ENCODE results near the gene PKDREJ.

DNA sequence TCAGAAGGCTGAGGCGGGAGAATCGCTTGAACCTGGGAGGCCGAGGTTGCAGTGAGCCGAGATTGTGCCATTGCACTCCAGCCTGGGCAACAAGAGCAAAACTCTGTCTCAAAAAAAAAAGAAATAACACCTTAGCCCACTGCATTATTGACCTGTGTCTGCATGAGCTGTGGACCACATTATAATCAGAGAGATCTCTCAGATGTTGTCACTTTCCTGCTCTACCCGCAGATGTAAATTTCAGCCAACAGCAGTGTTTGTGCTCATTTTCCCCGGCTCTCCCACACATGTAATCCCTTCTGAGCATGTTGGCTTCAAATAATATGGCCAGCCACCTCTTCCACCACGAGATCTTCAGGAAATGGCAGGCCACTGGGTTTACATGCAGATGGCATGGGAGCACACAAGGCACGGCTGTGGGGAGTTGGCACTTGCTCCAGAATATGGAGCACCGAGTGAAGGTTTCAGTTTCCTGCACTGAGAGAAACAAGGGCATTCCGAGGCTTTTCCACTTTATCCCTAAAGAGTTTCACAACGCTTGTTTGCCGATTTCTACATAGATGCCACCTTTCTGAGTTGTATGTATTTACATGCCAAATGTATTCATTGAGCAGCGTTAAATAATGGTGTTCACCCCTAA is 32.8 kb downstream of the PKDREJ start:
- TF ChIP-seq, protein P1, sequence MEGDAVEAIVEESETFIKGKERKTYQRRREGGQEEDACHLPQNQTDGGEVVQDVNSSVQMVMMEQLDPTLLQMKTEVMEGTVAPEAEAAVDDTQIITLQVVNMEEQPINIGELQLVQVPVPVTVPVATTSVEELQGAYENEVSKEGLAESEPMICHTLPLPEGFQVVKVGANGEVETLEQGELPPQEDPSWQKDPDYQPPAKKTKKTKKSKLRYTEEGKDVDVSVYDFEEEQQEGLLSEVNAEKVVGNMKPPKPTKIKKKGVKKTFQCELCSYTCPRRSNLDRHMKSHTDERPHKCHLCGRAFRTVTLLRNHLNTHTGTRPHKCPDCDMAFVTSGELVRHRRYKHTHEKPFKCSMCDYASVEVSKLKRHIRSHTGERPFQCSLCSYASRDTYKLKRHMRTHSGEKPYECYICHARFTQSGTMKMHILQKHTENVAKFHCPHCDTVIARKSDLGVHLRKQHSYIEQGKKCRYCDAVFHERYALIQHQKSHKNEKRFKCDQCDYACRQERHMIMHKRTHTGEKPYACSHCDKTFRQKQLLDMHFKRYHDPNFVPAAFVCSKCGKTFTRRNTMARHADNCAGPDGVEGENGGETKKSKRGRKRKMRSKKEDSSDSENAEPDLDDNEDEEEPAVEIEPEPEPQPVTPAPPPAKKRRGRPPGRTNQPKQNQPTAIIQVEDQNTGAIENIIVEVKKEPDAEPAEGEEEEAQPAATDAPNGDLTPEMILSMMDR (IDR thresholded peaks at IDR 0.05; ENCODE audit: low read length) = no peak
- TF ChIP-seq EZH2phosphoT487 (IDR thresholded peaks at IDR 0.05; ENCODE audit: low read length) = no peak

Measured in MM.1S (cell line).